GM18867 (cell line): ENCODE results near the gene GDPD5.

Source experiments
- ATAC-seq: cut with Tn5 transposase; IDR thresholded peaks from one replicate; pipeline ENCODE4 v1.9.1; 2021; ENCODE audit warnings: mild to moderate bottlenecking, moderate library complexity; ENCODE audit not compliant: unreplicated experiment

The GDPD5 gene

GRCh38 chr11:75474878-75475766 lies 50.6 kb downstream of the GDPD5 start:
- ATAC-seq, result no peak

GRCh38 chr11:75474240-75474639 lies 51.5 kb downstream of the GDPD5 start:
- no peak for ATAC-seq

- no peak for ATAC-seq
Measured at GRCh38 chr11:75473684-75474083, 52.1 kb downstream of the GDPD5 start.

GRCh38 chr11:75472081-75472732 lies 53.5 kb downstream of the GDPD5 start:
- no peak for ATAC-seq

GRCh38 chr11:75471176-75471973 lies 54.4 kb downstream of the GDPD5 start:
- no peak for ATAC-seq

- no peak for ATAC-seq
Measured at GRCh38 chr11:75470476-75471080, 55.2 kb downstream of the GDPD5 start.

GRCh38 chr11:75469785-75470405 lies 55.8 kb downstream of the GDPD5 start:
- ATAC-seq, result no peak

- ATAC-seq, result no peak
Measured at GRCh38 chr11:75468534-75469340, 57.0 kb downstream of the GDPD5 start.

GRCh38 chr11:75467881-75468280 lies 57.9 kb downstream of the GDPD5 start:
- no peak for ATAC-seq

GRCh38 chr11:75467311-75467710 lies 58.4 kb downstream of the GDPD5 start:
- no peak for ATAC-seq

- ATAC-seq, result no peak
Measured at GRCh38 chr11:75465701-75466531, 59.8 kb downstream of the GDPD5 start.

- no peak for ATAC-seq
Measured at GRCh38 chr11:75463106-75463774, 62.5 kb downstream of the GDPD5 start.

- ATAC-seq, result no peak
Measured at GRCh38 chr11:75462117-75462653, 63.6 kb downstream of the GDPD5 start.

- ATAC-seq, result no peak
Measured at GRCh38 chr11:75461151-75461550, 64.6 kb downstream of the GDPD5 start.

- ATAC-seq, result no peak
Measured at GRCh38 chr11:75456596-75457183, 69.1 kb downstream of the GDPD5 start.

- ATAC-seq, result no peak
Measured at GRCh38 chr11:75454987-75455386, 70.8 kb downstream of the GDPD5 start.

- ATAC-seq, result no peak
Measured at GRCh38 chr11:75453916-75454655, 71.7 kb downstream of the GDPD5 start.
